RWPE2 (cell line): ENCODE measurements around the gene RNU2-63P.
A peak's percentile ranks its signal among the peaks of the same experiment; 100 is the strongest.

ENCODE experiments used
- ATAC-seq: fragments of 200-7000 bp; cut with Tn5 transposase; 3 replicates; pipeline ENCODE4 v1.9.1; 2021; ENCODE audit warnings: low read depth
- DNase-seq: peaks from one replicate; pipeline ENCODE4 v3.0.0-alpha.2; 2020; ENCODE audit warnings: low spot score
- H3K27ac ChIP-seq: fragments of 450-650 bp; 2 replicates; pipeline ENCODE4 v1.5.1; 2017; ENCODE audit warnings: mild to moderate bottlenecking; ENCODE audit not compliant: poor library complexity, severe bottlenecking
- H3K27me3 ChIP-seq: fragments of 250-450 bp; sonication (Bioruptor Pico); 2 replicates; pipeline ENCODE4 v1.5.1; 2021; ENCODE audit warnings: mild to moderate bottlenecking, moderate library complexity; ENCODE audit not compliant: insufficient read depth, poor library complexity, severe bottlenecking
- H3K36me3 ChIP-seq: fragments of 250-450 bp; sonication (Bioruptor Pico); 2 replicates; pipeline ENCODE4 v1.5.1; 2020; ENCODE audit warnings: low read depth, mild to moderate bottlenecking, moderate library complexity
- H3K4me1 ChIP-seq: fragments of 250-450 bp; sonication (Bioruptor Pico); 2 replicates; pipeline ENCODE4 v1.5.1; 2021; ENCODE audit warnings: mild to moderate bottlenecking, moderate library complexity; ENCODE audit not compliant: insufficient read depth, poor library complexity, severe bottlenecking
- H3K4me3 ChIP-seq: fragments of 250-450 bp; sonication (Bioruptor Pico); 2 replicates; pipeline ENCODE4 v1.5.1; 2021; ENCODE audit warnings: mild to moderate bottlenecking, moderate library complexity; ENCODE audit not compliant: severe bottlenecking
- H3K9me3 ChIP-seq: fragments of 250-450 bp; sonication (Bioruptor Pico); 2 replicates; pipeline ENCODE4 v1.5.1; 2021; ENCODE audit warnings: mild to moderate bottlenecking, moderate library complexity; ENCODE audit not compliant: severe bottlenecking
- CTCF ChIP-seq: fragments of 450-650 bp; IDR thresholded peaks from one replicate; pipeline ENCODE4 v1.5.1; 2017; ENCODE audit warnings: mild to moderate bottlenecking, moderate library complexity; ENCODE audit not compliant: poor library complexity, severe bottlenecking

Gene RNU2-63P

GRCh38 chr2:88058191-88058590, 41.8 kb upstream of the RNU2-63P start:
- Histone ChIP-seq H3K36me3 (peaks cover 6% of the 10 kb centered on the region; the same call in 1 of the 2 replicates), H3K4me1 (peaks cover 9% of the 10 kb centered on the region), H3K9me3 (no peaks in the 10 kb centered on the region), H3K27me3 (no peaks in the 10 kb centered on the region), H3K4me3 (no peak overlapping the region), H3K27ac (no peak overlapping the region)
- TF ChIP-seq CTCF, result no peak
- DNase-seq (no peak), ATAC-seq (no peak)

GRCh38 chr2:88057437-88057844, 41.1 kb upstream of the RNU2-63P start:
- Histone ChIP-seq H3K9me3 (no peaks in the 10 kb centered on the region), H3K4me3 (no peak overlapping the region), H3K4me1 (peaks cover 9% of the 10 kb centered on the region), H3K36me3 (peaks cover 6% of the 10 kb centered on the region; the same call in 1 of the 2 replicates), H3K27me3 (no peaks in the 10 kb centered on the region), H3K27ac (no peak overlapping the region)
- ATAC-seq (no peak), DNase-seq (no peak)
- TF ChIP-seq CTCF, result no peak

- TF ChIP-seq CTCF, result no peak
- no peaks in the 10 kb centered on the region for H3K27me3 ChIP-seq
- peak within 1 kb of the TSS; percentile 75 for H3K27ac ChIP-seq
- ATAC-seq (peak; percentile 91), DNase-seq (peak; percentile 91)
- H3K4me1 ChIP-seq, result peaks cover 9% of the 10 kb centered on the region
- peaks cover 6% of the 10 kb centered on the region; the same call in 1 of the 2 replicates for H3K36me3 ChIP-seq
- H3K9me3 ChIP-seq, result no peaks in the 10 kb centered on the region
- peak within 1 kb of the TSS; percentile 83 for H3K4me3 ChIP-seq
Observed at GRCh38 chr2:88055371-88056128, 39.2 kb upstream of the RNU2-63P start, which contains the start of gene KRCC1. KRCC1 (minus strand) TSS chr2:88055783; CDS start chr2:88028563, 27,220 bp downstream.

GRCh38 chr2:88054782-88055370, 38.5 kb upstream of the RNU2-63P start:
- Histone ChIP-seq H3K4me1 (peaks cover 9% of the 10 kb centered on the region), H3K27me3 (no peaks in the 10 kb centered on the region), H3K9me3 (no peaks in the 10 kb centered on the region), H3K4me3 (peak overlapping the region; percentile 83), H3K27ac (peak overlapping the region; percentile 75), H3K36me3 (peaks cover 6% of the 10 kb centered on the region; the same call in 1 of the 2 replicates)
- ATAC-seq (peak; percentile 9; the same call in 2 of the 3 replicates), DNase-seq (no peak)
- TF ChIP-seq CTCF, result no peak
